Nucleus accumbens (tissue), 56 donors: ENCODE data around the gene HBS1L.

Experiments used
- DNase-seq, 56 donors: peaks; one replicate each; lab custom pipeline; 2025; lab: John Stamatoyannopoulos, UW

Gene HBS1L

GRCh38 chr6:135038335-135038734 is 16.3 kb downstream of the HBS1L start:
- no peak for DNase-seq

DNA sequence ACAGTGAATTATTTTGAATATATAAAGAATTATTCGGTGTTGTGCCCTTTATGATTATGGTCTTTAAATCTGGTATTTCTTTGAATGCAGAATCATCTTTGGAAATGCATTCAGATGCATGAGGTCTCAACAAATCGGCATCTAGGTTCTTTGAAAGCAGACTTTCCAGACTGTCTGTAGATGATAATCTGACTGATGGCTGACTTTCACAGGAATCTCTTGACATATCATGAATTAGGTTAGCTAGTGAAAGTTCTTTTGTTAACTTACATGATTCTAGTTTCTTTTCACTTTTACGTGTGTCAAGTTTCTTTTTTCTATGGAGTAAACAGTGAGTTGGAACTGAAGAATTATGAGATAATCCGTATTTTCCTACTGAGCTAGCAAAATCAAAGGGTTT is 17.1 kb downstream of the HBS1L start:
- no peak for DNase-seq

DNA sequence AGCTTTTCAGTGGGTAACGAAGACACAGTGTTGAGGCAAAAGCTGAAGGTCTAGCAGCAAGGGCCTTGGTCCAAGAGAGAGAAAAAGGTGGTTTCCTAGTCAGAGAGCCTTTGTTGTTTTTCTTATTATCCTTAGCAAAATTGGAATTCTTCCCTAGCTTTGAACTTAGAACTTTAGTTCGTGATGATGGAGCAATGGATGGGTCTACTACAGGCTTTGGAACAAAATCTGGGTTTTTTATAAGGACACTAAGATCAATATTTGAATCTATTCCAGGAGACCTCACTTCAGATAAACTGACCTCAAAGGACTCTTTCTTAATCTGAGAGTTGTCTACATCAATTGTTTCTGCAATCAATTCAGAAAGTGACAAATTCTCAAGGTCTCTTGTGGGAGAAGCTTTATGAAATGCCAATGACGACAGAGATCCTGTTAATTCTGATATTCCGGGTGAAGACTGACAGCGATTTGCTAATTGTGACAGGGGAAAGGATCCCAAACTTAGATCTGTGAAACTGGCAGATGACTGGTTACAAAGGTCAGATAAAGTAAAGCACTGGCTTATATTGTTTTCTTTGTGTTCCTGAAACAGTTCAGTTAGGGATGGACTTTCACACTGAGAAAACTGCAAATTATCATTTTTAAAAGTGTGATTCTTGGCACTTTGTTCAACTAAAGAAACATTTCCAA is 17.7 kb downstream of the HBS1L start:
- DNase-seq = no peak

- no peak for DNase-seq
Measured at GRCh38 chr6:135033238-135033637, 21.4 kb downstream of the HBS1L start.

- DNase-seq = no peak
Measured at GRCh38 chr6:135030532-135031178, 24.0 kb downstream of the HBS1L start.

GRCh38 chr6:135030056-135030473 is 24.6 kb downstream of the HBS1L start:
- DNase-seq = no peak

- DNase-seq = no peak
Measured at GRCh38 chr6:135025775-135026174, 28.8 kb downstream of the HBS1L start.

DNA sequence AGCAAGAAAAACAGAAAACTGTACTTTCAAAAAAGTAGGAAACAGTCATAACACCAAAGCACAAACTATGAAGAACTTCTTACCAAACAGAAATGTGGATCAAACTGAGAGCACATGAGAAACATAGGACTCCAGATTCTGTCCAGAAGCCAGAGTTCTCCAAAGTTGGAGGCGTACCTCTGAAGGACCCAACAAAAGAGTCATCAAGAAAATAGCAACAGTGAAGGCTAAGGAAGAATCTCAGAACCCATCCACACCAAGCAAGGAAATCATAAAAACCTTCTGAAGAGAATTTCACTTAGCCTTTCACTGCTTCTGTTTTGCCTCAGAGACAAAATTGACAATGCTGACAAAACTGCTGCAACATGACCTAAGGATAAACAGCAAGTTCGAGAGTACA is 29.4 kb downstream of the HBS1L start:
- DNase-seq = no peak

DNA sequence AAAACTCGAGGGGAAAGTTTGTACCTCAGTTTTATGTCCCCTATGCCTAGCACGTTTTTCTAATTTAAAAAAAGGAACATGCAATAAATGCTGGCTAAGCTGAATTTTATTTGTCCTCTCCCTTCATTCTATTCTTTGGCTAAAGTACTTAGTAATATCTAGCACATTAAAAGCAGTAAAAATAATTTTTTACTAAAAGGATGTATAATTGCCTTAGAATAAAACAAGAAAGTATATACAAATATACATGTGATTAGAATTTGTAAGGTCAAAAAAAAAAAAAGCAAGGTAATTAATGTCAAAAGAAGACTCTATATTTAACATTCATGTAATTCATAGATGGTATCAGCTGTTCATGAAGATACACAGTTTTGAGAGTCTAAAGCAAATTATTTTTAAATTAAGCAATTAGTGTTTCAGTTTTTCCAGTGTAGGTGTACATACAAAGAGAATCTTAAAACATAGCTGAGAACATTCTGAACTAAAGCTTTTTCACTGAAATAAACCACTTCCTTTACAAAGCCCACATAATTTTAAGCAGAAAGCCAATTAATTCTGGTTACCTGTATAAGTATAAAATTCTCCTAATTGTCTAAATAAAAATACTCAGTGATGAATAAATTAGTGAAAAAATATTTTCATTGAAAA is 32.4 kb downstream of the HBS1L start:
- no peak for DNase-seq

- no peak for DNase-seq
Measured at GRCh38 chr6:135021310-135022049, 33.1 kb downstream of the HBS1L start.

DNA sequence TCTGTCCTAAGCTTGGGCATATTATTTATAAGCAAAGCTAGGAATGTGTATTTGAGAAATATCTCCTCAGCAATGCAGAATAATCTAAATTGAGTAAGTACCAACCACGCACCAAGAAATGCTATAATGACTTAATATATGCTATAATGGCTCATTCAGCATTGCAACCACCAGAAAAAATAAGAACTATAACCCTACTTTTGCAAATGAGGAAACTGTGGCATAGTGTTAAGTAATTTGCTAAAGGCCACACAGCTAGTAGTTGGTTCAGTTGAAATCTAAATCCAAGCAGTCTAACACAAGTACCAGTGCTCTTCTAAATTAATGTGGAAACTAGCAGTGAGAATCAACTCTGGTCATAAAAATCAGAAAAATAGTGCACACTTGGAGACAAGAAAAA is 35.7 kb downstream of the HBS1L start:
- no peak for DNase-seq

DNA sequence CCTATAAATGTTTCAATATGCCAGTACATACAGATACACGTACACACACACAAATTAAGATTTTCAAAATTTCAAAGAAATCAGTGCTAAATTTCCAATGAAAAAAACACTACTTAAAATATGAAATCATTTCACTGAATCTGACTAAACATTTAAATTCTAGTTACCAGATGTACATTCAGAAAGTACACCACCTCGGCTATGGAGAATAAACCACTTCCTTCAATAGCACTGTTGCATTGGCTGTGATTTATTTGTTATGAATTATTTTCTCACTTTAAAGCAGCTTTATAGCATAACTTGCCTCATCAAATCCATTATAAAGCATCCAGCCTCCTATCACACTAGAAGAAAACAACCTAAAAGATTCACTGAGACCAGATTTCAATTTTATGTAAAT is 36.6 kb downstream of the HBS1L start:
- no peak for DNase-seq

GRCh38 chr6:135014353-135014832 is 40.2 kb downstream of the HBS1L start:
- DNase-seq = no peak

DNA sequence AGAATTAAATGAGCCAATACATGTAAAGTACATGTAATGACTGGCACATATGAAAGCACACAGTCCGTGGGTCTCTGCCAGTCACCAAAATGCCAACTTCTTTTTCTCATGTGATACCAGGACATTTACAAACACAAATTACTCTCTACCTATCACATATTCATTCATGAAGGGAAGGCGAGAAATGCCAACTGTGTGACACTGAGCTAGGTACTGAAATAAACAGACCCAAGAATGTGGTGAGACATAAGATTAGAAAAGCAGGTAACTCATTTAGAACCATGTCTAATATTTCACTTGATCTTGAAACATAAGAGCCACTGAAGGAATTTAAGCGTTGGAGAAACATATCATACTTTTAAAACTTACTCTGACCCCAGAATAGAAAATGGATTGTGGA is 41.4 kb downstream of the HBS1L start:
- DNase-seq = no peak

GRCh38 chr6:135012764-135013163 is 41.9 kb downstream of the HBS1L start:
- DNase-seq = no peak

DNA sequence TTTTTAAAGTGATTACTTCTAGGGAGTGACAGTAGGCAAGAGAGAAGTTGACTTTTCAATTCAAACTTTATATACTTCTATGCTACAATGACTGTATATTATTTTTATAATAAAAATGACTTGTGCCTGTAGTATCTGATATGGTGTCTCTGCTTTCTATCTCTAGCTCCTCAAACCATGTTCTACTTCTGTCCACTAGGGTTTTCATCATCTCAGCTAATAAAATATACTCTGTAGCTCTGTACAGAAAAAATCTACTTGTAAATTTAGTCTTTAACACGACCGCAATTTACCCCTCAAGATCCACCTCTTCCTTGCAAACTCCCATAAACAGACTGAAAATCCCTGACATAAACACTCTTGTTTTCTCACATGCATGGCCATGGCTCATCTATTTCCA is 42.3 kb downstream of the HBS1L start:
- DNase-seq = no peak

DNA sequence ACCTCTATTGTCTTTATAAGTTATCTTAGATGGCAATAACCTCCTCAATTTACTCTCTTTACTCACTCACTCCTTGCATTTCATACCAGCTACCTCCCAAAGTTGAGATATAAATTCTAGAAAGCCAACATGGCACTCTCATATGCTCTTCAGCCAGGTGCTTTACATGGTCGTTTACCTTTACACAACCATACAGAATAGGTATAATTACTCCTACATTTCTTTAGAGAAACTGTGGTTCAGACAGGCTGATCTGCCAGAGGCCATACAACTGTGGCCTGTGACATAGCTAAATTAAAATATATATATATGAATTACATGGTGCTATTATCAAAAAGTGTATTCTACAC is 45.7 kb downstream of the HBS1L start:
- no peak for DNase-seq

- DNase-seq = no peak
Measured at GRCh38 chr6:135008072-135008940, 46.3 kb downstream of the HBS1L start.

- no peak for DNase-seq
Measured at GRCh38 chr6:135006386-135006914, 48.2 kb downstream of the HBS1L start.

DNA sequence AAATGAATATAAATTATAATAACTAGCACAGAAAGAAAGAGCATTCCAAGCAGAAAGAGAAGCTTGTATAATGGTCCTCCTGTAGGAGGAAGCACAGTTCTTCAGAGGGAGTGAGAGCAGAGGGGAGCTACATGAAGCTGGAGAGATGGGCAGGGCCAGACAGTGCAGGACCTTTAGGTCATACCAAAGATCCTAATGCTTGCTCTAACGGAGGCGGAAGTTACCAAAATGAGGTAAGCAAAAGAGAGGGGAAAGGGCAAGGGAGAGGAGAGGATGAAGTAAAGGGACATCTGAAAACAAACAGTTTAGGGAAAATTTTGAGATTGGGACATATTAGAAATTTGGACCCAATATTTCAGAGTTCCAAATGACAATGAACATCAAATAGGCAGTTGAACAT is 50.2 kb downstream of the HBS1L start:
- DNase-seq = no peak
